Hindlimb muscle (tissue), 1 donor: ENCODE measurements around the gene ZIC5. TPM values are rescaled to one million over a fixed set of nuclear protein-coding genes. Genes with fewer than 3 reads are reported as not detected.

Experiments used
- DNase-seq: peaks from one replicate; pipeline ENCODE4 v3.0.0-alpha.2; 2013
- polyA plus RNA-seq: library from polyadenylated mRNA; unstranded; fragments of 120-200 nt; gene quantifications from one replicate; pipeline ENCODE4 v1.2.1, GENCODE V29; 2013; ENCODE audit not compliant: insufficient read length

Gene ZIC5
- polyA plus RNA-seq, 1 donor = not detected

- no peak for DNase-seq
These were observed 4.1 kb upstream of the ZIC5 start for GRCh38 chr13:99975626-99976025.

GRCh38 chr13:99974939-99975561 is 3.5 kb upstream of the ZIC5 start:
- no peak for DNase-seq

- no peak for DNase-seq
These were observed 2.9 kb upstream of the ZIC5 start for GRCh38 chr13:99974296-99974938.

GRCh38 chr13:99973808-99974185 is 2.2 kb upstream of the ZIC5 start:
- no peak for DNase-seq

GRCh38 chr13:99973163-99973807 is 1.7 kb upstream of the ZIC5 start:
- DNase-seq = no peak

- no peak for DNase-seq
These were observed 694 bp upstream of the ZIC5 start for GRCh38 chr13:99972190-99972731.

GRCh38 chr13:99970651-99971575 is 654 bp downstream of the ZIC5 start:
- DNase-seq = no peak

- no peak for DNase-seq
These were observed 1.5 kb downstream of the ZIC5 start for GRCh38 chr13:99969919-99970650.

GRCh38 chr13:99969453-99969918 is 2.1 kb downstream of the ZIC5 start:
- no peak for DNase-seq

- DNase-seq = no peak
These were observed 2.8 kb downstream of the ZIC5 start for GRCh38 chr13:99968521-99969452.

- no peak for DNase-seq
These were observed 3.6 kb downstream of the ZIC5 start for GRCh38 chr13:99967869-99968520.

- DNase-seq = no peak
These were observed 4.1 kb downstream of the ZIC5 start for GRCh38 chr13:99967498-99967868.

- no peak for DNase-seq
These were observed 5.3 kb downstream of the ZIC5 start for GRCh38 chr13:99966064-99966805.

GRCh38 chr13:99965329-99966000 is 6.1 kb downstream of the ZIC5 start:
- DNase-seq = no peak

GRCh38 chr13:99963816-99964339 is 7.7 kb downstream of the ZIC5 start:
- DNase-seq = no peak

GRCh38 chr13:99962242-99962641 is 9.3 kb downstream of the ZIC5 start:
- no peak for DNase-seq

- no peak for DNase-seq
These were observed 9.9 kb downstream of the ZIC5 start for GRCh38 chr13:99961636-99962035.

- DNase-seq = no peak
These were observed 10.8 kb downstream of the ZIC5 start for GRCh38 chr13:99960663-99961311.
